HG03095 (cell line): ENCODE measurements around the gene CDH3.
"Not testable (repeated sequence)": the region's sequence is repeated elsewhere in the genome, so short reads cannot be mapped to it uniquely, and the experiment has no call there.

Experiments used
- ATAC-seq: cut with Tn5 transposase; IDR thresholded peaks from one replicate; pipeline ENCODE4 v1.9.1; 2021; ENCODE audit warnings: moderate library complexity; ENCODE audit not compliant: unreplicated experiment

CDH3 gene

DNA sequence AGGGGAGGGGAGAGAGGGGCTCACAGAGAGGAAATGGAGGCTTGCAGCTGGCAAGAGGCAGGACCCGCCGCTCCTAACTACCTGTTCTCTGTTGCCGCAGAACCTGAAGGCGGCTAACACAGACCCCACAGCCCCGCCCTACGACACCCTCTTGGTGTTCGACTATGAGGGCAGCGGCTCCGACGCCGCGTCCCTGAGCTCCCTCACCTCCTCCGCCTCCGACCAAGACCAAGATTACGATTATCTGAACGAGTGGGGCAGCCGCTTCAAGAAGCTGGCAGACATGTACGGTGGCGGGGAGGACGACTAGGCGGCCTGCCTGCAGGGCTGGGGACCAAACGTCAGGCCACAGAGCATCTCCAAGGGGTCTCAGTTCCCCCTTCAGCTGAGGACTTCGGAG lies 53.0 kb downstream of the CDH3 start:
- ATAC-seq: no peak

GRCh38 chr16:68700120-68700519 lies 55.0 kb downstream of the CDH3 start:
- no peak for ATAC-seq

- ATAC-seq: no peak
Measured at GRCh38 chr16:68700831-68701230, 55.7 kb downstream of the CDH3 start.

DNA sequence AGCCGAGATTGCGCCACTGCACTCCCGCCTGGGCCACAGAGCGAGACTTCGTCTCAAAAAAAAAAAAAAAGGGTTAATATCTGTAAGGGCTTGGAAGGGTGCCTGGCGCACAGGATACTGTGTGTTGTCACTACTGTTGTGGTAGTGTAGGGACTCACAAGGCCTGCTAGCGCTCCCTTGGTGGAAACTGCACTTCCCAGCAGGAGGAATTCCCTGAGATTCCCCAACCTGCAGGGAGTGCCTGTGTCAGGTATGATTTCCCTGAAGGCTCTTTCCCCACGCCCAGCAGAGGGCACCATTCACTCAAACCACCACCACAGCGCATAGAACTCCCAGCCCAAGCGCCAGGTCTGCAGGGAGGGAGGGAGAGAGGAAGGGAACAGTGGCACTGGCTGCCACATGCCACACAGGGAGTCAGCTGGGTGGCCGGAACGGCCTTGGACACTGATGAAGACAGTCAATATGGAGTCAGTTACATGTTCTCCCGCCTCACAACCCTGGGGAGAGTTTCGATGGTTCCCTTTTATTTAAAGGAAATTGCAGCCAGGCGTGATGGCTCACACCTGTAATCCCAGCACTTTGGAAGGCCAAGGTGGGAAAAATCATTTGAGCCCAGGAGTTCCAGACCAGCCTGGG lies 59.2 kb downstream of the CDH3 start:
- ATAC-seq: no peak

DNA sequence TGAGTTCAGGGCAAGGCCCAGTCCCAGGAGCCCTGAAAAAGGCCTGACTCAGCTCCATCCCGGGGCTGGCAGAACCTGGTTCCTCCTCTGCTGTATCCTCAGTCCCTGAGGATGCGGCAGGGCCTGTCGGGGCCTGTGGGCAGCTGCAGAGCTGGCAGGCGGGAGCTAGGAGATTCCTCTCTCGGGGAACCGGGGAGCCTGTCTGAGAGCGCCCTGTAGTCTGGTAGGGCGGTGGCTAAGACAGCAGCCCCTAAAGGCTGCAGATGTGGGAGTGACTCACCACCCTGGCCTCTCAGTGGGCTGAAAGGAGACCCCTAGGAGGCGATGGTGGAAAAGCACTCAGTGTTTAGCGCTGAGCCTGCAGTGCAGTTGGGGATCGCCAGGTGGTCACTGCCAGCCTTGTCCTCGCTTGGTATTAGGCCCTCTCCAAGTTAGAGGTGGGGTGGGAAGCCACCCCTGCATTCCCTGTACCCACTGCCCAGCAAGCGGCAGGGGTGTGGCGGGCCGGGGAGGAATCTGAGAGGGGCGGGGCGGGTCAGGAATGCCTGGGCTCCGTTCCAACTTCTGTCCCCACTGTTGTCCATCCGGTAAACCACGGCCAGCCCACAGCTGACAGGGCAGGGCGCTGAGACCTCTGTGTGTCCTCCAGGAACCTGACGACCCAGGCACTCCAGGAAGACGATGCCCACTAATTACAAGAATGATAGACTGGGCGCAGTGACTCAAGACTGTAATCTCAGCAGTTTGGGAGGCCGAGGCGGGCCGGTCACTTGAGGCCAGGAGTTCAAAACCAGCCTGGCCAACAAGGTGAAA lies 62.4 kb downstream of the CDH3 start:
- no peak for ATAC-seq

- no peak for ATAC-seq
Measured at GRCh38 chr16:68710211-68710610, 65.1 kb downstream of the CDH3 start.

- no peak for ATAC-seq
Measured at GRCh38 chr16:68711421-68712139, 66.5 kb downstream of the CDH3 start.

- ATAC-seq: no peak
Measured at GRCh38 chr16:68713361-68713760, 68.3 kb downstream of the CDH3 start.

GRCh38 chr16:68715471-68715870 lies 70.4 kb downstream of the CDH3 start:
- ATAC-seq: no peak

DNA sequence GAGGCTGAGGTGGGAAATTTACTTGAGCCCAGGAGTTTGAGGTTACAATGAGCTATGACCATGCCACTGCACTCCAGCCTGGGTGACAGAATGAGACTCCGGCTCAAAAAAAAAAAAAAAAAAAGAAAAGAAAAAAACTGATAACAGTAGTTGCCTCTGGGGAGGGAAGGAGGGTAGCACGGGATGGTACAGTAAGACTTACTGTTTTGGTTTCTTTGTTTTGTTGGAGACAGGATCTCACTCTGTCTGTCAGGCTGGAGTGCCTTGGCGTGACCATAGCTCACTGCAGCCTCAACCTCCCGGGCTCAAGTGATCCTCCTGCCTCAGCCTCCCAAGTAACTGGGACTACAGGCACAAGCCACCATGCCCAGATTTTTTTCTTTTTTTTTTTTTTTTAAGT lies 71.4 kb downstream of the CDH3 start:
- ATAC-seq: not testable (repeated sequence)

DNA sequence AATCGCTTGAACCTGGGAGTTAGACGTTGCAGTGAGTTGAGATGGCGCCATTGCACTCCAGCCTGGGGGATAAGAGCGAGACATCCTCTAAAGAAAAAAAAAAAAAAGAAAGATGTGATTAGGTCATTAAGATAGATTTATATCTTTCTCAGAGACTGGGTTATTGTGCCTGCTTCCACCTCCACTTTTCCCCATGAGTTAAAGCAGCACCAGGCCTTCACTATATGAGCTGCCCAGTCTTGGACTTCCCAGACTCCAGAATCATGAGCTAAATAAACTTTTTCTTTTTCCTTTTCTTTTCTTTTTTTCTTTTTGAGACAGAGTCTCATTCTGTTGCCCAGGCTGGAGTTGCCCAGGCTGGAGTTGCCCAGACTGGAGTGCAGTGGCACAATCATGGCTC lies 72.6 kb downstream of the CDH3 start:
- ATAC-seq: no peak

GRCh38 chr16:68718590-68718989 lies 73.5 kb downstream of the CDH3 start:
- no peak for ATAC-seq

- peak; percentile 74 for ATAC-seq
Measured at GRCh38 chr16:68719993-68720489, 74.9 kb downstream of the CDH3 start.

DNA sequence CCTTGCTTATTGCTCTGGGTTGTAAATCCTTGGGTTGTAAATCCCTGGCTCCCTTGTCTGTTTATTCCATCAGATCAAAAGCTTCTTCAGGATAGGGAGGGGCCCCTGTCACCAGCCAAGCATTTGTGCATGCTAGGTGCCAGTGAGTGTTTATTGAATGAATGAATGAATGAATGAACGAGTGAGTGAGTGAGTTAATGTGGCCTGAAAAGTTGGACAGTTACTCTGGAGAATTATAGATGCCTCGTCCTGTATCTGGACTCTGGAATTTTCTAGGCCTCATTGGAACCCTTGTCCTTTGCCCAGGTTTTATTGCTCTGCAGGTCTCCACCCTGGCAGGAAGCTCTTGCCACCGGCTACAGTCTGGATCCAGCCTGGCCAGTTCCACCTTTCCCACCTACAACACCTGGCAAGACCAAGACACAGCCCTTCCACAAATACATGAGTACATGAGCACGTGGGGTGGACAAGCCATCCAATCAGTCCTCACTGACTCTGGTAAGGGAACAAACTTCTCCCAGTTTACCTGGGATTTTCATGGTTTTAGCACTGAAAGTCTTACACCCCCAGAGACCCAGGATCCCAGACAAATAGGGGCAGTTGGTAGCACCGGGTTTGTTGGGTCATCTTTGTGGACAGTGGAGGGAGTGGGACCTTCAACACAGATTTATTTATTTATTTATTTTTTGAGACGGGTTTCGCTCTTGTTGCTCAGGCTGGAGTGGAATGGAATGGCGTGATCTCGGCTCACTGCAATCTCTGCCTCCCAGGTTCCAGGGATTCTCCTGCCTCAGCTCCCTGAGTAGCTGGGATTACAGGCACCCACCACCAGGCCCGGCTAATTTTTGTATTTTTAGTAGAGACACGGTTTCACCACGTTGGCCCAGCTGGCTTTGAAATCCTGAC lies 77.3 kb downstream of the CDH3 start:
- no peak for ATAC-seq

GRCh38 chr16:68724797-68725196 lies 79.7 kb downstream of the CDH3 start:
- no peak for ATAC-seq

GRCh38 chr16:68728523-68728922 lies 83.4 kb downstream of the CDH3 start:
- no peak for ATAC-seq

DNA sequence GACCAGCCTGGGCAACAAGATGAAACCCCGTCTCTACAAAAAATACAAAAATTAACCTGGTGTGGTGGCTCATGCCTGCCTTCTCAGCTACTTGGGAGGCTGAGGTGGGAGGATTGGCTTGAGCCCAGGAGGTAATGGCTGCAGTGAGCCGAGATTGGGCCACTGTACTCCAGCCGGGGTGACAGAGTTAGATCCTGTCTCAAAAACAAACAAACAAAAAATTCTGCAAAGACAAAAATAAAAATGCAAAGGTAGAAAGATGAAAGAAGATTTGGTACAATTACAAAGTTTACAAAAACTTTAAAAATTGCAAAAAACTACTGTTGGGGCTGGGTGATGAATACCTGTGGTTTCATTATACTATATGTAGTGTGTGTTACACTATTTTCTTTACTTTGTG lies 86.5 kb downstream of the CDH3 start:
- no peak for ATAC-seq

- ATAC-seq: no peak
Measured at GRCh38 chr16:68732042-68732680, 87.1 kb downstream of the CDH3 start.

- no peak for ATAC-seq
Measured at GRCh38 chr16:68732741-68733399, 87.8 kb downstream of the CDH3 start.

- ATAC-seq: no peak
Measured at GRCh38 chr16:68733570-68733969, 88.5 kb downstream of the CDH3 start.
